Activated CD4-positive, CD25-positive, alpha-beta regulatory T cell treated with anti-CD3 and anti-CD28 coated beads, Interleukin-2, amount 50 U/mL, for 16 hours (primary cell): ENCODE data around the gene GOLIM4.

Experiments
- DNase-seq: peaks from one replicate; pipeline ENCODE4 v3.0.0-alpha.2; 2020; ENCODE audit warnings: low read depth, low spot score

GOLIM4 gene

GRCh38 chr3:168100777-168101492, 5.2 kb upstream of the GOLIM4 start:
- DNase-seq: no peak

DNA sequence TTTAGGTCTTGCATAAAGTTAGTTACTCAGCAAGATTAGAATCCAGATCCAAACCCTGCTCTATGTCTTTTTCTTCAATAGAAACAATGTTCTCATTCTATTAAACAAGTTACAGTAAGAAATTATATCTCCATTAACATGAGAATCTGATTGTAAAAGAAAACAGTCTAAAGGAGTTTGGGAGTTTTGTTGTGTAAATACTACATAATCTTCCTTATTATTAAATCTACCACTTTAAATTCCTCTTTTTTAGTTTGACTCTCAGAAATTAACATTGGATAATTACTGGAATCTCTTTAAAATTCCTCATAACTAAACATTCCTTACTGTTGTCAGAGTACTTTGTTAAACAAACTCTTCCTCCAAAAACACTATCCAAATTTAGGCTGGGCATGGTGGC, 1.7 kb upstream of the GOLIM4 start:
- no peak for DNase-seq

- no peak for DNase-seq
Observed at GRCh38 chr3:168096210-168096652, 507 bp upstream of the GOLIM4 start.

DNA sequence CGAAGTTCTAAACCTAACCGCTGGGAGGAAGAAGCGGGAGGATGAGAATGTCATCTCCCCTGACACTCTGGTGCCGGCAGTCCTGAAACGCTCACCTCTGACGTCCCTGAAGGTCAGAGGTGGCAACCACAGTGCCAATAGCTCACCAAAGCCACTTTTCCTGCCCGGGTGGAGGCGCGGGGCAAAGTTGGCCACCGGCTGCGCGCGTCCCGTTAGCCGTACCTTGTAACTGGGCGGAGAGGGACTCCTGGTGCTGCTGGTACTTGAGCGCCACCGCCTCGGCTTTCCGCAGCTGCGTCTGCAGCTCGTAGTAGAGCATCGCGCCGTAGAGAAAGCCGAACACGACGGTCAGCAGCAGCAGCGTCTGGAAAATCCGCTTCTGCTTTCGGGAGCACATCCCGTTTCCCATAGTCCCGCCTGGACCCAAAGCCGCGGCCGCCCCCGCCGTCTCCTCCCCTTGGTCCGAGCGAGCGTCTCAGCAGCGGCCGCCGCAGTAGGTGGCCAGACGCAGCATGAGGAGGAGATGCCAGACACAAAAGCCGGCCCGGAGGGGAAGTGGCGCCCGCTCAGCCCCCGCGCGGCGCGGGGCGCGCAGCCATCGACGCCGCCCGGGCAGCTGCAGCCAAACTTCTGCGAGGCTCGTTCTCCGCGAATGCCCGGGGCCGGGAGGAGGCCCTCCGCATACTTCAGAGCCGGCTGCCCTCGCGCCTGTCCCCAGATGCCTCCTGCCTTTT, 680 bp downstream of the GOLIM4 start:
- DNase-seq: no peak

GRCh38 chr3:168094580-168094876, 1.2 kb downstream of the GOLIM4 start:
- DNase-seq: no peak

DNA sequence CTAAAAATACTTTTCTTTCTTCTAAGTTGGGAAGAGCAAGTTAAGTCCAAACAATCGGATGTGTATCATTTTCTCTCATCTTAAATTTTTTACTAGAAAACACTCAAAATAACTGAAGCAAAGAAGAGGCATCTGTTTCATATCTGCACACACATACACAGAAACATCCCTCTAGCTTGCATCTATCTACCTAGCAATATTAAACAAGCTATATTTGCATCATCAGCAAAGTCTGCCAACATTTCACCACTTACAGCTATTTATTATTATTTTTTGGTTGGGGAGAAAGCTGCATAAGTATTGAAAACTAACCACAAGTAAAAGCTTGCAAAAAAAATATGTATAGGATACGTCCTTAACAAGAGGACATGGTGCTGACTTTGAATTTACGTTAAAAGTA, 1.9 kb downstream of the GOLIM4 start:
- no peak for DNase-seq

DNA sequence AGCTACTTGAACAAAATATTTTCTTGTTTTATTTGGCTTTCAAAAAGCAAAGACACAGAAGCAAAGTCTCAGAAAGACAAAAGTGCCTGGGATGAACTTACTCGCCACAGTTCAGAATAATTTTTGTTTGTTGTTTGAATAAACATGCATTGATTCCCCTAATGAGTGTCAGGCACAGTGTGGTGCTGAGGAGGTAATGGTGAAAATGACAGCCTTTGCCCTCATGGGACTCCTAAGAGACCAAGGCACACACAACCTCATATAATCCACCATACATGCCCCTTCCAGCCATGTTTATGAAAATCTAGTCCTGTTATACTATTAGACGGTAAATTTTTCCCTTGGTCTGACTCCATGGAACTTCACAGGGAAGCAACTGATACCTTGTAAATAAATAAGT, 2.5 kb downstream of the GOLIM4 start:
- no peak for DNase-seq

DNA sequence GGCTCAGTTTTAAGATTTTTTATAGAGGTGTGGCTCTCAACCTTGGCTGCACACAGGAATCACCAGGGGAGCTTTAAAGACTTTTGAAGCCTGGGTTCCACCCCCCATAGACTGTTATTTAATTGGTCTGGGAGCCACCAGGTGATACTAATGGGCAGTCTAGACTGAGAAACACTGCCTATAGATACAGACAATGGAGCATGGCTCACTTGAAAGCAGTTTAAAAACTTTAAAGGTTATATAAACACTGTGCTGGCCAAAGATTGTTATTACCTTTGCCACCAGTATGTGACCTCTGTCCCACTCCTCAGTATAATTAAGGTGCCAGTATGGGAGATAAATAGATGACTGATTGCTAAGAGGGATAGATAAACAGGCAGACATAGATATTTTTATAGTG, 3.8 kb downstream of the GOLIM4 start:
- DNase-seq: no peak

GRCh38 chr3:168091302-168091858, 4.3 kb downstream of the GOLIM4 start:
- DNase-seq: no peak

GRCh38 chr3:168090306-168091085, 5.2 kb downstream of the GOLIM4 start:
- no peak for DNase-seq

GRCh38 chr3:168089179-168089771, 6.4 kb downstream of the GOLIM4 start:
- no peak for DNase-seq

- no peak for DNase-seq
Observed at GRCh38 chr3:168088106-168088720, 7.5 kb downstream of the GOLIM4 start.

GRCh38 chr3:168087539-168087938, 8.2 kb downstream of the GOLIM4 start:
- DNase-seq: no peak

DNA sequence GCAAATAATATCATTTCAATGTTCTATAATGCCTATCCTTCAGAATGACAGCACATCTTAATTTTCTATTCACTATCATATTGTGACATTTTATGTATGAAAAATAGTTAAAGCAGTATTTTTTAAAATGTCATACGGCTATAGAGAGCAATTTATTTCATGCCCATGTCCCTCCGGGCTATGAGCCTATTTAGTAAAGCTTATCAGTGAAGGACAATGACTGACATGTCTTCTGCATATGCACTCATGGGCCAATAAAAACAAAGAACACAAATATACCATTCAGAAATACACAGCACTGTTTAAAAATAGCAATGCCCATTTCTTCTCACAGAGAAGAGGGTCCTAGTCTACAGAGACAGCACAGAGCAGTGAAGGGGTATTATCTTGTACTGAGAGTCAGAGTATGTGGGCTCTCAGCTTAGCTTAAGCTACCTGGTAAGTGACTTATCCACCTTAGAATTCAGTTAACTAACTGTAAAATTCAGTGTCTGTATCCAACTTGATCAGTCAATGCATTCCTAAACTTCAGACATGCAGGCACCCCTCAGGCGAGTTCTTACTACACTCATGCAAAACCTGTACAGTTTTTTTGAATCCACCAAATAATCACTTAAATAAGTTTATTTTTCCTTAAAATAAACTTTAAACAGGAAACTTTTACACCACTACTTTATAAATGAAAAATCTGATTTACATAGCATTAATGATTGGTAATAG, 9.0 kb downstream of the GOLIM4 start:
- no peak for DNase-seq

GRCh38 chr3:168085491-168086119, 10.1 kb downstream of the GOLIM4 start:
- no peak for DNase-seq

DNA sequence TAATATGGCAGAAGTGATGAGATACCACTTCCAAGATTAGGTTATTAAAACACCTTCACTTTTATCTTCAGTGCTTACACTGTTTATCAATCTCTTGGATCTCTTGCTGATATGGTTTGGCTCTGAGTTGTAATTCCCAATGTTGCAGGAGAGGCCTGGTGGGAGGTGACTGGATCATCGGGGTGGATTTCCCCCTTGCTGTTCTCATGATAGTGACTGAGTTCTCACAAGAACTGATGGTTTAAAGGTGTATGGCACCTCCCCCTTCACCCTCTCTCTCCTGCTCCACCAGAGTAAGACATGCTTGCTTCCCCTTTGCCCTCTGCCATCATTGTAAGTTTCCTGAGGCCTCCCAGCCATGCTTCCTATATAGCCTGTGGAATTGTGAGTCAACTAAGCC, 11.8 kb downstream of the GOLIM4 start:
- DNase-seq: no peak

- no peak for DNase-seq
Observed at GRCh38 chr3:168081856-168082255, 13.9 kb downstream of the GOLIM4 start.

GRCh38 chr3:168081171-168081771, 14.5 kb downstream of the GOLIM4 start:
- DNase-seq: no peak

DNA sequence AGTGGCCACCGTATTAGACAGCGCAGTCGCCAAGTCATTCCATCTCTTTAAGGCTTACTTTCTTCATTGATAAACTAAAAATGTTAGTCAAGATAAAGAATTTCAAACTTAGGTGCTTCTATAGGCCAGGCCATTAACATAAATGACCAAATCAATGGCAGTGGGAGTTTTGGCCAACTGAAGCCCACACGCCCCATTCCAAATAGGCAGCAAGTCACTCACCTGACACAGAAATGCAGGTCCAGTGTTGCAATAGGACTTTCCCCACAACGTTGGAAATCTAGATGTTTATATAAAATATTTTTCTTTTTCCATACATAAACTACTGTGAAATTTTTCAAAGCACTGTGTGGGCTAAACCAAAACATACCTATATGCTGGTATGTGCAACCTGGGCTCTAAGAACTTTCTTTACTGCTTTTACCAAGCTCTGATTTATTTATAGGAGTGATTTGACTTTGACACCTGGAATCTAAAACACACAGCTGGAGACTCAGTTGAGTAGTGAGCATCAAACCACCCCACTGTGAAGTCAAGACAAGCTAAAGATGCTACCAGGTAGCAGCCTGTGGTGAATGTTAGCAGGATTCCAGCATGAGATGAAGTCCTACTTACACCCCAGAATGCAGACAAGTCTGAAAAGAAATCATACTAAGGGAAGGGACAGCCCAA, 15.1 kb downstream of the GOLIM4 start:
- DNase-seq: no peak
